CD4-positive, alpha-beta T cell treated with Interleukin-4 for 1 hour (primary cell): ENCODE data around the gene STK39.
"Not testable (repeated sequence)": the region's sequence is repeated elsewhere in the genome, so short reads cannot be mapped to it uniquely, and the experiment has no call there.

Source experiments
- DNase-seq, 2 donors: peaks; one replicate each; pipeline ENCODE4 v3.0.0-alpha.2; 2020 to 2022

Gene STK39

GRCh38 chr2:168247341-168248261 lies at the start of gene STK39:
STK39 (minus strand) TSS chr2:168247595; CDS start chr2:168247435, 160 bp downstream.
- DNase-seq = peak; percentile 76 to 81

DNA sequence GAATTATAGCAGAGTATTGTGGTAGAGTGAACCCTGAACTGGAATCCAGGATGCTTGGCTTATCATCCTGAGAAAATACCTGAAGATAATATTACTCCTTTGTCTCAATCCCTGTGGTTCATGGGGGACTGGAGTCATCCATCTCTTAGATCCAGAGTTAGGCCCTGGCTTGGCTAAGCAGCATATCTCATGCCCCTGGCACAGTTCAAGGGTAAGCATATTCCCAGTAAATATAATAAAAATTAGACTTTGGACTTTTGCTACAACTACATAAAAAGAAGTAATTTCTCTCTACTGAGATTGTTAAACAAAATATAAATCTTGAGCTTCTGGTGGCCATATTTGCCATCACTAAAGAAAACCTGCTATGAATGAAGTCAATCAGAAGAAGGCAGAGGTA lies 47.7 kb upstream of the STK39 start:
- no peak for DNase-seq

DNA sequence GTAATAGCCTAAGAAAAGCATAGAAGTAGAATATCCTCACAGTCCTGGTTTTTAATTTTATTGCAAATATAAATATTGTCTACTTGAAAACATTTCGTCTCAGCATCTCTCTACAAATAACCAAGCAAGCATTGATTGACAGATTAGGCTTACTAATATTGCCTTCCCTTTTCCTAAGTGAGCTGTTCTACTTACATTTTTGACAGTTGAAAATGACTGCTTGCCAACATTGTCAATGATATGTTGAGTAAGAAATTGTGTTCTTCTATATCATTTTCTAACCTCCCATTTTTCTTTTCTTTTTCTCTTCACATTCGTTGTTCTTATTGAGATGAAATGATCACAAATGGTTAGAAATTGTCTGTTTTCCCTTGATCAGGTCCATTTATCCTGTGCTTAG lies 47.0 kb upstream of the STK39 start:
- no peak for DNase-seq

DNA sequence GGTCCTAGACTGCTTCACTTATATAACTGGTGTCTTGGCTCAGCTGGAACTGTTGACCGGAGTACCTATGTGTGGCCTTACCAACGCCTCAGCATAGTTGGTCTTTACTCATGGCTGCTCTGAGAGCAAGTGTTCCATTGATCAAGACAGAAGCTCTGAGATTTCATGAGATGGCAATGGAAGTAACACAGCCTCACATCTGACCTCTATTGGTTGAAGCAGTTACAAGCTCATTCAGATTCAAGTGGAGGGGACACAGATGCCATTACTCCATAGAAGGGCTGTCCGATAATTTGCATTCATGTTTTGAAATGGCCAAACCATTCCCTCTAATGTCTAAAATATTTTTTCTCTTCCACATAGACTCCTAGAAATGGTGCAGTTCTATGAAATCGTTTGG lies 46.4 kb upstream of the STK39 start:
- DNase-seq = no peak

- no peak for DNase-seq
Observed at GRCh38 chr2:168290391-168290790, 43.0 kb upstream of the STK39 start.

- DNase-seq = no peak
Observed at GRCh38 chr2:168289880-168290279, 42.5 kb upstream of the STK39 start.

- DNase-seq = no peak
Observed at GRCh38 chr2:168286535-168286934, 39.1 kb upstream of the STK39 start.

DNA sequence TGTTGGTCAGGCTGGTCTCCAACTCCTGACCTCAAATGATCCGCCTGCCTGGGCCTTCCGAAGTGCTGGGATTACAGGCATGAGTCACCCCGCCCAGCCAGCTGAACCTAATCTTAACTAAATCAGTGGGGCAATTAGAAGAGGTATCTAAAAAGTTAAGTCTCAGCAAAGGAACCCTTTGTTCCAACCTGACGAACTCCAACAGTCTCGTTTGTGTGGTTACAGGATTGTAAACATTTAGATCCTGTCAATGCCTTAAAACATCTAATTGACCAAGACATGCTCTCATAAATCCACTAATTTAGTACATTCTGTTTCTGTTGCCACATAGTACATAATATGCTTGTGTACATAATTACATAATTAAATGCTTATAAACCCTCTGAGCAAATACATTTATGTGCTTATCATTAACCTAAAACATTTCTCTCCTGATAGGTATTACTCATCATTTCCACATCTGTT lies 31.1 kb upstream of the STK39 start:
- no peak for DNase-seq

DNA sequence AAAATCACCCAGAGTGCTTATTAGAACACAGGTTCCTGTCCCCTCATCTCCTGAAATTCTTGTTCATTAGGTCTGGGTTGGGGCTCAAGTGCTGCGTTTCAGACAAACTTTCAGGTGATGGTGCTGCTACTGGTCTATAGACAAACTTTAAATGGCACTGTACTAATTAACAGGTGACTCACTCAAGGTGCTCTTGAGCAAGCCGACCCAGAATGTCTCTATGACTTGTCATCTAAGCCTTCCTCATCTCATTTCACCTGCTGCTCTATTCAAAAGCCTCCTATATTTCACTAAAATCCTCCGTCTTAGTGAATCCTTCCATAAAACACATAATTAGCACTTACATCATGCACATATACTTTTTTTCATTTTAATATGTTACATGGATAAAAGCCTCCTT lies 29.9 kb upstream of the STK39 start:
- no peak for DNase-seq

DNA sequence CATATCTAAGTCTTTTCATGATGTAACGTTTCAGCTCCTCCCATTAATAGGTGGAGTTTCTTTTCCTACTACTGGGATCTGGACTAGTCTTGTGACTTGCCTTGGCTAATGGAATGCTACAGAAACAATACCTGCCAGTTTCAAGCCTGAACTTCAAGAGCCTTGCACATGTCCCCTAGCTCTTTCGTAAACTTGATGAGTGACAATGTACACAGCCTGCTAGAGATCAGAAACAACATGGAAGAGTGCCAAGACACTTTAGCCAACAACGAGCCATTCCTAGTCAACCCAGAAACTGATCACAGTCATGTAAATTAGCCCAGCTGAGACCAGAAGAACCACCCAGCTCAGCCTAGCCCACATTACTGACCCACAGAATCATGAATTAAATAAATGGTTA lies 24.8 kb upstream of the STK39 start:
- DNase-seq = no peak

DNA sequence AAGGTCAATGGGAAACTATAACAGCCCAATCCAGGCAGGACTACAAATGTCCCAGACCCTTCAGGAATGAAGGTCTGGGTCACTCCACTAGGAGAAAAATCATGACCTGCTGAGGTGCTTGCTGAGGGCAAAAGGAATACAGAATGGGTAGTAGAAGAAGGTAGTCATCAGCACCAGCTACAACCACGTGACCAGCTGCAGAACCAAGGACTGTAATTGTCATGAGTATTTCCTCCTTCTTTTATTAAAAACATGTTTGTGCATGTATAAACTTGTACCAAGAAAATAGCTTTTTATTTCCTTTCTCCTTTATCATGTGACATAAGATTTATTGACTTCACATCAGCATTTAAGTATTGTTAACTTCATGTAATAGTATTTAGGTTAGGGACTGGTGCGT lies 15.5 kb upstream of the STK39 start:
- not testable (repeated sequence) for DNase-seq

GRCh38 chr2:168256448-168256847 lies 9.1 kb upstream of the STK39 start:
- DNase-seq = no peak

- DNase-seq = no peak
Observed at GRCh38 chr2:168255866-168256265, 8.5 kb upstream of the STK39 start.

GRCh38 chr2:168255103-168255502 lies 7.7 kb upstream of the STK39 start:
- no peak for DNase-seq

- DNase-seq = no peak
Observed at GRCh38 chr2:168254158-168254935, 7.0 kb upstream of the STK39 start.

DNA sequence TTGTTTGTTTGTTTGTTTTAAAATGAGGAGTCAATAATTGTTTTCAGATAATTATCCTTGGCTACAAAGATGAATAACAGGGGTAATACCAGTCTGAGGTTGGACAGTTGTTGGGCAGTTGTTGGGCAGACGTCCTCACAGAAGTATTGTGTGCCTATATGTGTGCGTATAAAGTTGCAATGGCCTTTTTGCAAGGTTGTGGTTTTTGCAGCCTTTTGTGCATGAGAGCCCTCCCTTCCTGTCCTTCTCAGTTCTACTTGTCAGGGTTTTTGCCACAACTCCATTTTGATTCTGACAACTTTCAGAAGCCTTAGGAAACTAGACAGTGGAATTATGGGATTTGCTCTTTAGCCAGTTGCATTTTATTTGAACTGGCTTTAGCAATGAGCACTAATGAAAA lies 6.0 kb upstream of the STK39 start:
- no peak for DNase-seq

DNA sequence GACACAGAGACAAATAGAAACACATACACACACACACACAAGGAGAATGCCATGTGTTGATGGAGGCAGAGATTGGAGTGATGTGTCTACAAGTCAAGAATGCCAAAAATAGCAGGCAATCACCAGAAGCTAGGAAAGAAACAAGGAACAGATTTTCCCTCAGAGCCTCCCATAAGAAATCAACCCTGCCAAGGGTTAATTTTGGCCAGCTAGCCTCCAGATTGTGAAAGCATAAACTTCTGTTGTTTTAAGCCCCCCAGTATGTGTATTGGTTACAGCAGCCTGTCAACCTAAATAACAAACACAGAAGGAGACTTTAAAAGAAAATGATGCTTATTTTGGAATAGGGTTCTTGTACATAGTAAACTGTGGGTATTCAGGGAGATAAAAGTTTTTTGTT lies 5.6 kb upstream of the STK39 start:
- DNase-seq = no peak

DNA sequence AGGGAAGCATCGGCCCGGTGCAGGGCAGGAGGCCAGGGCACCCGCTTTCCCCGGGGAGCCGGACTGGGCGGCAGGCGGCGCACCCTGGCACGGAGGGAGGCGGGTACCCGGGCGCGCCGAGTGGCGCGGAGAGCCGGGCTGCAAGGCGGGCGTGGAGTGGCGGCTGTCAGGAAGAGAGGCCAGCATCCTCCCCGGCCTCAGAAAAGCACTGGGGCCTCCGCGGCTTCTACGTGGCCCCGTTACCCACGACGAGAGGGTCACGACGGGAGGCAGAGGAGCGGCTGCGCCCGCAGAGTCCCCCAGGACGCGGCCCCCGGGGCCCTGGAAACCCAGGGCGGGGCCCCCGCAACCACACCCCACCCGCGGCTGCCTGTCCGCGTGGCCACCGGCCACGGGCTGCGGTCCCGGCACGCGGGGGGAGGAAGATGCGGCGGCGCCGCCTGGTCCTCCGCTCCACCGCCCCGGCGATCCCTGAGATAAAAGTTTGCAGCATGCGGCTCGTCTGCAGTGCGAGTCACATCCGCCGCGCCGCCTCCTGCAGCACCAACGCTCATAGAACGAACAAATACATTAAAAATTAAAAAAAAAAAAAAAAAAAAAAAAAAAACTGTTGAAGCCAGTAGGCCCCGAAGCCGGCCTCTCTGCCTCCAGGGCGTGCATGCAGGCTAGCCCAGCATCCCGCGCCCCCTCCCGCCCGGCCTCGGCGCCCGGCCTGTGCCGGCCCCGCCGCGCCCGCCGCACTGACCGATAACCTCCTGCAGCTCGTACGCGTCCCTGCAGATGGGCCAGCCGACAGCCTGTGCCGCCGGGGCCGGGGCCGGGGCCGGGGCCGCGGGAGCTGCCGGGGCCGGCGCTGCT lies 683 bp downstream of the STK39 start:
- peak; percentile 85 for DNase-seq

DNA sequence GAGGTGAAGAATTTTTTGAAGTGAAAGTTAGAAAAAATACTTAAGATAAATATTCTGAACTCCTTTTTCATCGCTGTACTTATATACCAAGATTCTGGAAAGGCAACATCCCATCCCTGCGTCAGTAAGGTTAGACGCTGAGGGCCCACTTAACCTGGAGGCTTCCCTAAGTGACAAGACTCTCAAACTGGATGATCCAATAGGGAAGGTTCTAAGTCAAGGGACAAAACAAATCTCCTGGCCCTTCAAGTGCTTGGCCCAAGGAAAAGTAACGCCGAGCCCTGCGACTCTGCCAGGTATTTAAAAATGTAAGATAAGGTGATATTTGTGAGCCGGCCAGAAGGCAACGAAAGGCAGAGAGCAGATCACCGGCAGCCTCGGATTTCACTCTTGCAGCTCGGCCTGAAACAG lies 1.3 kb downstream of the STK39 start:
- DNase-seq = no peak

GRCh38 chr2:168245074-168245825 lies 2.1 kb downstream of the STK39 start:
- DNase-seq = no peak

DNA sequence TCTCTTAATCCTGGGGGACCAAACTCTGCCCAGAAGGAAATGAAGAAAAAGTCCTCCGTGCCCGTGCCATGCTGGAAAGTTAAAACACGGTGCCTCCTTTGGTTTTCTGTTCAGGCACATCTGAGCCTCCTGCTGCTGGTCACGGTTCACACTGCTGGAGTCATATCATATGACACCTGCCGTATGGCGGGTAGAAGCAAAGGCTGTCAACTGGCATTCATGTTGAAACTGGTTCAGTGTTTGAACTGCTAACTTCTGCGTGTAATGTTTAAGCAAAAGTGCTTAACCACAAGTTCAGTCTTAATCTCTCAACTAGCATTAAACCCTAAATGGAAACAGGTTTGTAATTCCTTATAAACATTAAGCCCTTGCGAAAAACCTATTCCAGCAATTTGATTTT lies 3.1 kb downstream of the STK39 start:
- DNase-seq = peak; percentile 36 to 48

DNA sequence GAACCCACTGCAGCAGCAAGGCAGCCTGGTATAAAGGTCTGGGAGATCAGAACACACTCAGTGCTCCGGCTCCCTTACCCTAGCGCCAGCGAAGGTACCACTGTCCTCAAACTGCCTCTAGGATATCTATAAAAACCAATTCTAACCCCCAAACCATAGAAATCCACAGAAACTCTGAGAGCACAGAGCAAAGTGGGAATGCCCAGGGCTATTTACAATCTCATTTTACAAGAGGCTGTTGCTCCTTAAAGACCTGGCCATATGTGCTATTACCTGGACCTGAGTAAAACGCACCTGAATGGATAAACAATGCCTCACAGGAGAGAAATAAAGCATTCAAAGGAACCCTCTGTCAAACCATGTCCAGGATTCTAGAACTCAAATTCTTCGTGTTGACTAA lies 4.3 kb downstream of the STK39 start:
- DNase-seq = no peak
